Measurements from ENCODE around the gene BTN1A1. TPM values are rescaled to one million over a fixed set of nuclear protein-coding genes. Genes with fewer than 3 reads are reported as not detected.
"Not testable (repeated sequence)": the region's sequence is repeated elsewhere in the genome, so short reads cannot be mapped to it uniquely, and the experiment has no call there.

Gene BTN1A1, protein sequence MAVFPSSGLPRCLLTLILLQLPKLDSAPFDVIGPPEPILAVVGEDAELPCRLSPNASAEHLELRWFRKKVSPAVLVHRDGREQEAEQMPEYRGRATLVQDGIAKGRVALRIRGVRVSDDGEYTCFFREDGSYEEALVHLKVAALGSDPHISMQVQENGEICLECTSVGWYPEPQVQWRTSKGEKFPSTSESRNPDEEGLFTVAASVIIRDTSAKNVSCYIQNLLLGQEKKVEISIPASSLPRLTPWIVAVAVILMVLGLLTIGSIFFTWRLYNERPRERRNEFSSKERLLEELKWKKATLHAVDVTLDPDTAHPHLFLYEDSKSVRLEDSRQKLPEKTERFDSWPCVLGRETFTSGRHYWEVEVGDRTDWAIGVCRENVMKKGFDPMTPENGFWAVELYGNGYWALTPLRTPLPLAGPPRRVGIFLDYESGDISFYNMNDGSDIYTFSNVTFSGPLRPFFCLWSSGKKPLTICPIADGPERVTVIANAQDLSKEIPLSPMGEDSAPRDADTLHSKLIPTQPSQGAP
- total RNA-seq (2014; rRNA removed; shearing (Covaris generic)), result not detected in 2 replicates

GRCh38 chr6:26500102-26500501, at the start of gene BTN1A1:
BTN1A1 (plus strand) TSS chr6:26500303; CDS start chr6:26501287, 984 bp downstream.
- H3K27ac ChIP-seq, result no peak within 1 kb of the TSS
- H3K4me3 ChIP-seq, result no peak within 1 kb of the TSS
- no peak for DNase-seq (ENCODE audit: low read depth in 1 of 2, low spot score in 2 of 2)
- H3K4me1 ChIP-seq (replicated peaks), result 0 out of 2 replicates have a peak, but pooled peaks cover 5% of the 10 kb centered on the region
- H3K9me3 ChIP-seq (replicated peaks), result no peaks in the 10 kb centered on the region
- no peaks in the 10 kb centered on the region for H3K36me3 ChIP-seq
- H3K27me3 ChIP-seq (replicated peaks), result no peaks in the 10 kb centered on the region

DNA sequence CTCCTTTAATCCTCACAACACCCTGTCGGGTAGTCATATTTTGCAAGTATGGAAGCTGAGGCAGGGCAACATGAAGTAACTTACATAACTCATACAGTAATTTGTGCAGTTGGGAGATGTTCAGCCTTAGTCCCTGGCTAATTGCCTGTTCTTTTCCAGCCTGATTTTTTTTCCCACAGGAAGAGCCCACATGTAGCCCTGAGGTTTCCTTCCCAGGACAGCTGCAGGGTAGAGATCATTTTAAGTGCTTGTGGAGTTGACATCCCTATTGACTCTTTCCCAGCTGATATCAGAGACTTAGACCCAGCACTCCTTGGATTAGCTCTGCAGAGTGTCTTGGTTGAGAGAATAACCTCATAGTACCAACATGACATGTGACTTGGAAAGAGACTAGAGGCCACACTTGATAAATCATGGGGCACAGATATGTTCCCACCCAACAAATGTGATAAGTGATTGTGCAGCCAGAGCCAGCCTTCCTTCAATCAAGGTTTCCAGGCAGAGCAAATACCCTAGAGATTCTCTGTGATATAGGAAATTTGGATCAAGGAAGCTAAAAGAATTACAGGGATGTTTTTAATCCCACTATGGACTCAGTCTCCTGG, 47.4 kb upstream of the BTN1A1 start:
- no peaks in the 10 kb centered on the region for H3K27me3 ChIP-seq (replicated peaks)
- DNase-seq (ENCODE audit: low read depth in 1 of 2, low spot score in 2 of 2), result no peak
- H3K27ac ChIP-seq, result no peak overlapping the region
- H3K9me3 ChIP-seq (replicated peaks), result no peaks in the 10 kb centered on the region
- H3K4me3 ChIP-seq, result no peak overlapping the region
- H3K4me1 ChIP-seq (replicated peaks), result peaks cover 5% of the 10 kb centered on the region
- H3K36me3 ChIP-seq, result peaks cover 6% of the 10 kb centered on the region; the same call in 1 of the 2 replicates

DNA sequence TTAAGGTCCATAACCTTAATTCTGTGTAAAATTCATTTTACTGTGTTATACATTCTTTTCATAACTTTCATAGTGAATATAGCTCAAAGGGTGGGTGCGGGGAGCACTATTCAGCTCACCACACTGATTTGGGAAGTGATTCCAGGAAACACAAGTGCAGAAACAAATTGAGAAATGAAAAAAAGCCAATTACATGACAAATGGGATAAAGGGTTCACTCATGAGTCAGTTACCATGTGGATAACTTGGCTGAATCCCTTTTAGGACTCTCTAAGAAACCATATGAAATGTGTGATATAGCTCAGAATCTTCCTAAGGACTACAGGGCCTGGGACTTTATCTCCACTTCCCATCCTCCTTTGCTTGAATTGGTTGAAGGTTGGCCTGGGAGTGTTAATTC, 45.5 kb upstream of the BTN1A1 start:
- no peak for DNase-seq (ENCODE audit: low read depth in 1 of 2, low spot score in 2 of 2)
- Histone ChIP-seq H3K27ac (no peak overlapping the region), H3K4me1 (replicated peaks) (peaks cover 10% of the 10 kb centered on the region), H3K4me3 (no peak overlapping the region), H3K27me3 (replicated peaks) (no peaks in the 10 kb centered on the region), H3K9me3 (replicated peaks) (no peaks in the 10 kb centered on the region), H3K36me3 (peaks cover 14% of the 10 kb centered on the region)

DNA sequence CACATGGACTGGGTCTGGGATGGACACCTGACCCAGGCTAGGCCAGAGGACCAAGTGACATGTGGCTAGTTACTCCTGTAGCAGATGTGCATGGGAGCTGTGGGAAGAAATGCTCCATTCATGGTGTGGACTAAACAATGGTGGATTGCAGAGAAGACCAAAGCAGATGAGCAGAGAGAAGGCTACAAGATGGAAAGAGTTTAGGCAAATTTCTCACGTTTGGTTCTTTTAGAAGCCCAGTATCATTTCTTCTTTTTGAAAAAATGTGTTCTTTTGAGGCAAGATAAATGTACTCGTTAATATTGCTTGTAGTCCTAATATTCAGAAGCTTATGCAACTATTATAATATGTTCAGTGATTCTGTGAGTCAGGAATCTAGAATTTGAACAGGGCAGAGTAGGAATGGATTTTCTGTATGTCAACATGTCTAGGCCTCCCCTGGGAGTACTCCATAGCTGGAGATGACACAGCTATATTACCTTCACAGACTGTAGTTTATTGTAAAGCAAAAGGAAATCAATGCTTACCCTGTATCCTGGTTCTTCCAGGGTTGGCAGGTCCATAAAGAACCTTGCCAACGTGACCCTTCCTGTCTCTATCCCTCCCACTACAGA, 44.6 kb upstream of the BTN1A1 start:
- Histone ChIP-seq H3K27ac (no peak overlapping the region), H3K36me3 (peaks cover 21% of the 10 kb centered on the region), H3K27me3 (replicated peaks) (no peaks in the 10 kb centered on the region), H3K4me3 (no peak overlapping the region), H3K9me3 (replicated peaks) (no peaks in the 10 kb centered on the region), H3K4me1 (replicated peaks) (peaks cover 11% of the 10 kb centered on the region)
- no peak for DNase-seq (ENCODE audit: low read depth in 1 of 2, low spot score in 2 of 2)

GRCh38 chr6:26457264-26457805, 42.8 kb upstream of the BTN1A1 start:
- H3K27ac ChIP-seq, result peak overlapping the region; percentile 85
- peak overlapping the region; percentile 66 for H3K4me3 ChIP-seq
- no peaks in the 10 kb centered on the region for H3K27me3 ChIP-seq (replicated peaks)
- no peak for DNase-seq (ENCODE audit: low read depth in 1 of 2, low spot score in 2 of 2)
- H3K9me3 ChIP-seq (replicated peaks), result no peaks in the 10 kb centered on the region
- peaks cover 39% of the 10 kb centered on the region for H3K36me3 ChIP-seq
- peaks cover 17% of the 10 kb centered on the region for H3K4me1 ChIP-seq (replicated peaks)

- peaks cover 46% of the 10 kb centered on the region for H3K36me3 ChIP-seq
- H3K4me1 ChIP-seq (replicated peaks), result peaks cover 17% of the 10 kb centered on the region
- peak within 1 kb of the TSS; percentile 85 for H3K27ac ChIP-seq
- peak within 1 kb of the TSS; percentile 66 for H3K4me3 ChIP-seq
- H3K9me3 ChIP-seq (replicated peaks), result no peaks in the 10 kb centered on the region
- no peaks in the 10 kb centered on the region for H3K27me3 ChIP-seq (replicated peaks)
- peak; percentile 86 to 87 for DNase-seq (ENCODE audit: low read depth in 1 of 2, low spot score in 2 of 2)
Observed at GRCh38 chr6:26457806-26458688, 42.1 kb upstream of the BTN1A1 start, which contains the start of gene BTN2A1. BTN2A1 (plus strand) TSS chr6:26457955; CDS start chr6:26458637, 682 bp downstream.

DNA sequence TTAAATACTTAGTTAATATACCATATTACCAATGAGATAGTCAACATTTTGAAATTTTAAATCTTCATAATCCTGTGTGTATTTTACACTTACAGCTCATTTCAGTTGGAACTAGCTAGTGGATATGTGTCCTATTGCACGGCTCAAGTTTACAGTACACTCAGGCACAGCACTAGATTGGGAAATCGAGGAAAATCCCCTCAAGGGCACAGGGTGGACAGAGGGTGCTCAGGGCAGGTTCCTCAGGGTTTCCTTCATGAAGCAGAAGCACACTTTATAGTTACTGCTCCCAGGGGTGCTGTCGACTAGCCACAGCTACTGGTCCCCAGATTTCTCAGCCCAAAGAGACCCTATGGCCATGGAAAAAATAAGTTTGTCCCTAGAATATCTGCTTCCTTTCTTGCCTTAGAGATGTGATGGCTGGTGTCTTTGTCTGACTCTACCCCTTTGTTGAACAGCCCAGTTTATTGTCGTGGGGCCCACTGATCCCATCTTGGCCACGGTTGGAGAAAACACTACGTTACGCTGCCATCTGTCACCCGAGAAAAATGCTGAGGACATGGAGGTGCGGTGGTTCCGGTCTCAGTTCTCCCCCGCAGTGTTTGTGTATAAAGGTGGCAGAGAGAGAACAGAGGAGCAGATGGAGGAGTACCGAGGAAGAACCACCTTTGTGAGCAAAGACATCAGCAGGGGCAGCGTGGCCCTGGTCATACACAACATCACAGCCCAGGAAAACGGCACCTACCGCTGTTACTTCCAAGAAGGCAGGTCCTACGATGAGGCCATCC, 40.9 kb upstream of the BTN1A1 start:
- Histone ChIP-seq H3K4me1 (replicated peaks) (peaks cover 17% of the 10 kb centered on the region), H3K36me3 (peaks cover 58% of the 10 kb centered on the region), H3K27ac (no peak overlapping the region), H3K27me3 (replicated peaks) (no peaks in the 10 kb centered on the region), H3K9me3 (replicated peaks) (no peaks in the 10 kb centered on the region), H3K4me3 (peak overlapping the region; percentile 66; the same call in 1 of the 2 replicates)
- no peak for DNase-seq (ENCODE audit: low read depth in 1 of 2, low spot score in 2 of 2)

DNA sequence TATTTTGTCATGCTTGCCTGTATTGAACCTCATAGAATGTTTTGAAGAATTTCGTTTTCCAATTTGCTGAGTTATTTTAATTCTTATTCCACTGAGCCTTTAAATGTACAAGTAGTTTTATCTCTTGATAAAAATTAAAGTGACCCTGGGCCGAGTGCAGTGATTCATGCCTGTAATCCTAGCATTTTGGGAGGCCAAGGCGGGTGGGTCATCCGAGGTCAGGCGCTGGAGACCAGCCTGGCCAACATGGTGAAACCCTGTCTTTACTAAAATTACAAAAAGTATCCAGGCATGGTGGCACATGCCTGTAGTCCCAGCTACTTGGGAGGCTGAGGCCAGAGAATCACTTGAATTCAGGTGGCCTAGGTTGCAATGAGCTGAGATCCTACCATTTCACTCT, 38.8 kb upstream of the BTN1A1 start:
- H3K4me3 ChIP-seq; H3K27ac ChIP-seq; H3K9me3 ChIP-seq (replicated peaks); DNase-seq (ENCODE audit: low read depth in 1 of 2, low spot score in 2 of 2); H3K27me3 ChIP-seq (replicated peaks): not testable (repeated sequence)
- peaks cover 80% of the 10 kb centered on the region for H3K36me3 ChIP-seq
- peaks cover 17% of the 10 kb centered on the region for H3K4me1 ChIP-seq (replicated peaks)

GRCh38 chr6:26464014-26464413, 36.1 kb upstream of the BTN1A1 start:
- DNase-seq (ENCODE audit: low read depth in 1 of 2, low spot score in 2 of 2), result no peak
- peaks cover 100% of the 10 kb centered on the region for H3K36me3 ChIP-seq
- H3K27ac ChIP-seq, result no peak overlapping the region
- no peaks in the 10 kb centered on the region for H3K27me3 ChIP-seq (replicated peaks)
- H3K4me3 ChIP-seq, result no peak overlapping the region
- H3K4me1 ChIP-seq (replicated peaks), result peaks cover 9% of the 10 kb centered on the region
- H3K9me3 ChIP-seq (replicated peaks), result no peaks in the 10 kb centered on the region

DNA sequence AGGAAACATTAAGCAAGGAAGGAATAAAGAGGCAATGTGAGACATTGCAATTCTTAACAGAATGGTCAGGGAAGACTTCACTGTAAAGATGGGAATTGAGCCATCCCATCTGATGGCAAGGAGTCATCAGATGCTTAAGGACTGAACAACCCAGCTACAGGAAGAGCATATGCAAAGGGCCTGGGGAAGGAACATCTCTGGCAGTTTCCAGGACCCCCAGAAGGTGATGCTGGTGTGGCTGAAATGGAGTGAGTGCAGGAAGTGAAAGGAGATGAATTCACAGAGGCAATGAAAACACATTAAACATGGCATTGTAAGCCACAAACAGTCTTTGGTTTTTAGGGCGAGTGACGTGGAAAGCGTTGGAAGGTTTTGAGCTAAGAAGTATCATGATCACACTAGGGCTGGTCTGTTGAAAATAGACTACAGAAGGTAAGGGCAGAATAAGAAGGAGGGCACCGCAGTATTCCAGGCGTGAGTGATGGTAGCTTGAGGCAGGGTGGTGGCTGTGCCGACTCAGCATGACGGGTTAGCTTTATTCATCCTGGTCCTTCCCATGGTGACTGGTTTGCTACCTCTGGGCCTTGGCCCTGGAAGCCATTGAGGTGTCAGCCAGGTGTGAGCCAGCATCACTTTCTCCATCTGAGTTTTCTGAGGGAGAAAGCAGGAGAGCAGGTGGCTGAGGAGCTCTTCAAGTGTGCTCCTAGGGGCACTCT, 35.5 kb upstream of the BTN1A1 start:
- H3K9me3 ChIP-seq (replicated peaks), result no peaks in the 10 kb centered on the region
- H3K36me3 ChIP-seq, result peaks cover 100% of the 10 kb centered on the region
- DNase-seq (ENCODE audit: low read depth in 1 of 2, low spot score in 2 of 2), result no peak
- no peaks in the 10 kb centered on the region for H3K27me3 ChIP-seq (replicated peaks)
- H3K27ac ChIP-seq, result no peak overlapping the region
- peaks cover 6% of the 10 kb centered on the region for H3K4me1 ChIP-seq (replicated peaks)
- no peak overlapping the region for H3K4me3 ChIP-seq

DNA sequence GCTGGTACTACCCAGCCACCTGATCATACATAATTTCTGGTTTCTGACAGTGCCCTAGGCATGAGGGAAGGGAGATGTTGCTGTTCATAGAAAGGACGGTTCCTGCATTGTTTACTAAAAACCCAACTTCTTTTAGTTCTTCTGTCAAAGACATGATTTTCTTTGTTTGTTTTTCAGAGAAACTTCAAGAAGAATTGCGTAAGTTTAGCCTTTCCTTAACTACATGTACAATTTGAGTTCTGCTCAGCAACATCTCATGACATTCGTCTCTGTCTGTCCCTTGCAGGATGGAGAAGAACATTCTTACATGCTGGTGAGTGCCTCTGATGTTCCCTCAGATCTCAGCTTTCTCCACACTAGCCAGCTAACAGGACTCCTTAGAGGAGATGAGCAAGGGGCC, 34.3 kb upstream of the BTN1A1 start:
- Histone ChIP-seq H3K4me3 (no peak overlapping the region), H3K27me3 (replicated peaks) (no peaks in the 10 kb centered on the region), H3K36me3 (peaks cover 97% of the 10 kb centered on the region), H3K27ac (no peak overlapping the region), H3K9me3 (replicated peaks) (no peaks in the 10 kb centered on the region), H3K4me1 (replicated peaks) (peaks cover 3% of the 10 kb centered on the region)
- no peak for DNase-seq (ENCODE audit: low read depth in 1 of 2, low spot score in 2 of 2)

DNA sequence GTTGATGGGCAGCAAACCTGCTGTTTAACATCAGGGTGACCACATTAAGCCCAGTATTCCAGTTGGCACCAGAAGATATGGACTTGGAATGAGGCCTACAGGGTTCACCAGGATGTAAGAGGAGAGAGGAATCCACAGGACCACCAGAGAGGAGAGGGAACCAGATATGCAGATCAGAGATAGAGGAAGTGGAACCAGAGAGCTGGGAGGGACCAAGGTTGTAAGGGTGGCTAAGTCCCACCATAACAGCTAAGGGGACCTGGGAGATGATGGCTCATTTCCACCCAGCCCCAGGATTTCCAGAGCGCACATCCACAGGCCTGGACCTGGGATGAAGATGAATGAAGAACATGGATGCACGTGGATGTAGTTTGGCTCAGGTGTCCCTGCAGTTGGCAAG, 31.3 kb upstream of the BTN1A1 start:
- Histone ChIP-seq H3K4me1 (replicated peaks) (peaks cover 7% of the 10 kb centered on the region), H3K36me3 (peaks cover 67% of the 10 kb centered on the region), H3K27me3 (replicated peaks) (no peaks in the 10 kb centered on the region), H3K4me3 (no peak overlapping the region), H3K9me3 (replicated peaks) (no peaks in the 10 kb centered on the region), H3K27ac (no peak overlapping the region)
- DNase-seq (ENCODE audit: low read depth in 1 of 2, low spot score in 2 of 2), result no peak
